HEK293 (cell line): ENCODE data around the gene COQ7.

Source experiments
- BCL11A ChIP-seq: fragments of 450-650 bp; formaldehyde crosslinking; IDR thresholded peaks from 2 replicates; pipeline ENCODE4 v1.5.1; 2016; ENCODE audit warnings: low read depth, missing biosample characterization, missing genetic modification characterization
- MZF1 ChIP-seq: fragments of 450-650 bp; formaldehyde crosslinking; IDR thresholded peaks from 2 replicates; pipeline ENCODE4 v1.5.1; 2017; ENCODE audit warnings: missing biosample characterization, missing genetic modification characterization, borderline replicate concordance
- RBAK ChIP-seq: fragments of 450-650 bp; formaldehyde crosslinking; IDR thresholded peaks from 2 replicates; pipeline ENCODE4 v1.5.1; 2016; ENCODE audit warnings: missing biosample characterization, missing genetic modification characterization
- REST ChIP-seq: fragments of 450-650 bp; formaldehyde crosslinking; IDR thresholded peaks from 2 replicates; pipeline ENCODE4 v1.5.1; 2016; ENCODE audit warnings: missing biosample characterization, missing genetic modification characterization
- SALL2 ChIP-seq: fragments of 450-650 bp; formaldehyde crosslinking; IDR thresholded peaks from 2 replicates; pipeline ENCODE4 v1.5.0; 2017; ENCODE audit warnings: missing biosample characterization, mild to moderate bottlenecking, missing genetic modification characterization, borderline replicate concordance
- WT1 ChIP-seq: fragments of 450-650 bp; formaldehyde crosslinking; IDR thresholded peaks from 2 replicates; pipeline ENCODE4 v1.5.1; 2016; ENCODE audit warnings: missing biosample characterization, missing genetic modification characterization
- ZBTB10 ChIP-seq: fragments of 450-650 bp; formaldehyde crosslinking; IDR thresholded peaks from 2 replicates; pipeline ENCODE4 v1.5.1; 2016; ENCODE audit warnings: missing biosample characterization, missing genetic modification characterization
- ZBTB7A ChIP-seq: fragments of 450-650 bp; formaldehyde crosslinking; IDR thresholded peaks from 2 replicates; pipeline ENCODE4 v1.5.1; 2016; ENCODE audit warnings: low read depth, missing biosample characterization, missing genetic modification characterization
- ZFP37 ChIP-seq: fragments of 450-650 bp; formaldehyde crosslinking; IDR thresholded peaks from 2 replicates; pipeline ENCODE4 v1.5.1; 2016; ENCODE audit warnings: missing biosample characterization, missing genetic modification characterization
- ZNF138 ChIP-seq: fragments of 450-650 bp; formaldehyde crosslinking; IDR thresholded peaks from 2 replicates; pipeline ENCODE4 v1.5.1; 2016; ENCODE audit warnings: missing biosample characterization, missing genetic modification characterization, borderline replicate concordance
- ZNF146 ChIP-seq: fragments of 450-650 bp; formaldehyde crosslinking; IDR thresholded peaks from 2 replicates; pipeline ENCODE4 v1.5.1; 2016; ENCODE audit warnings: missing biosample characterization, missing genetic modification characterization
- ZNF169 ChIP-seq: fragments of 450-650 bp; formaldehyde crosslinking; IDR thresholded peaks from 2 replicates; pipeline ENCODE4 v1.5.1; 2016; ENCODE audit warnings: missing biosample characterization, missing genetic modification characterization
- ZNF175 ChIP-seq: fragments of 450-650 bp; formaldehyde crosslinking; IDR thresholded peaks from 2 replicates; pipeline ENCODE4 v1.5.1; 2016; ENCODE audit warnings: missing biosample characterization, missing genetic modification characterization
- ZNF19 ChIP-seq: fragments of 450-650 bp; formaldehyde crosslinking; IDR thresholded peaks from 2 replicates; pipeline ENCODE4; 2016; ENCODE audit warnings: missing biosample characterization, missing genetic modification characterization, low read depth
- ZNF2 ChIP-seq: fragments of 450-650 bp; formaldehyde crosslinking; IDR thresholded peaks from 2 replicates; pipeline ENCODE4 v1.5.1; 2016; ENCODE audit warnings: missing biosample characterization, missing genetic modification characterization
- ZNF221 ChIP-seq: fragments of 450-650 bp; formaldehyde crosslinking; IDR thresholded peaks from 2 replicates; pipeline ENCODE4 v1.5.1; 2017; ENCODE audit warnings: missing biosample characterization, missing genetic modification characterization, borderline replicate concordance
- ZNF26 ChIP-seq: fragments of 450-650 bp; formaldehyde crosslinking; IDR thresholded peaks from 2 replicates; pipeline ENCODE4 v1.5.1; 2016; ENCODE audit warnings: missing biosample characterization, missing genetic modification characterization
- ZNF292 ChIP-seq: fragments of 450-650 bp; formaldehyde crosslinking; IDR thresholded peaks from 2 replicates; pipeline ENCODE4 v1.5.1; 2016; ENCODE audit warnings: low read depth, missing biosample characterization, missing genetic modification characterization, borderline replicate concordance
- ZNF341 ChIP-seq: fragments of 450-650 bp; formaldehyde crosslinking; IDR thresholded peaks from 2 replicates; pipeline ENCODE4; 2016; ENCODE audit warnings: low read depth, missing biosample characterization, missing genetic modification characterization
- ZNF394 ChIP-seq: fragments of 450-650 bp; formaldehyde crosslinking; IDR thresholded peaks from 2 replicates; pipeline ENCODE4 v1.5.1; 2016; ENCODE audit warnings: missing biosample characterization, missing genetic modification characterization, mild to moderate bottlenecking, moderate library complexity, borderline replicate concordance
- ZNF398 ChIP-seq: fragments of 450-650 bp; formaldehyde crosslinking; IDR thresholded peaks from 2 replicates; pipeline ENCODE4 v1.5.1; 2017; ENCODE audit warnings: missing biosample characterization, missing genetic modification characterization
- ZNF423 ChIP-seq: fragments of 450-650 bp; formaldehyde crosslinking; IDR thresholded peaks from 2 replicates; pipeline ENCODE4 v1.5.1; 2016; ENCODE audit warnings: missing biosample characterization, missing genetic modification characterization
- ZNF473 ChIP-seq: fragments of 450-650 bp; formaldehyde crosslinking; IDR thresholded peaks from 2 replicates; pipeline ENCODE4 v1.5.1; 2017; ENCODE audit warnings: missing biosample characterization, missing genetic modification characterization
- ZNF626 ChIP-seq: fragments of 450-650 bp; sonication (Bioruptor Pico); formaldehyde crosslinking; IDR thresholded peaks from 2 replicates; pipeline ENCODE4 v1.5.1; 2018; ENCODE audit warnings: missing biosample characterization, missing genetic modification characterization, inconsistent platforms
- ZNF629 ChIP-seq: fragments of 450-650 bp; formaldehyde crosslinking; IDR thresholded peaks from 2 replicates; pipeline ENCODE4 v1.5.1; 2017; ENCODE audit warnings: missing biosample characterization, missing genetic modification characterization
- ZNF692 ChIP-seq: fragments of 450-650 bp; formaldehyde crosslinking; IDR thresholded peaks from 2 replicates; pipeline ENCODE4 v1.5.1; 2016; ENCODE audit warnings: missing biosample characterization, missing genetic modification characterization
- ZNF777 ChIP-seq: fragments of 450-650 bp; formaldehyde crosslinking; IDR thresholded peaks from 2 replicates; pipeline ENCODE4 v1.5.1; 2017; ENCODE audit warnings: missing biosample characterization, missing genetic modification characterization, borderline replicate concordance

Gene COQ7

GRCh38 chr16:19113577-19114358, 46.4 kb downstream of the COQ7 start, which contains the start of gene ITPRIPL2 (continued):
- TF ChIP-seq ZNF777 (tag by site-specific recombination) (0 out of 2 replicates have a peak, but pooled peaks have one; percentile 38), ZNF341 (peak; percentile 97), ZNF473 (tag by site-specific recombination) (no peak), ZBTB7A (tag by site-specific recombination) (no peak), BCL11A (tag by site-specific recombination) (no peak), ZNF175 (tag by site-specific recombination) (no peak), ZNF292 (no peak), SALL2 (no peak), ZNF626 (tag by site-specific recombination) (no peak), ZBTB10 (no peak), ZNF19 (tag by site-specific recombination) (no peak), ZNF221 (tag by site-specific recombination) (no peak), ZNF138 (no peak), RBAK (tag by site-specific recombination) (no peak), ZNF146 (tag by site-specific recombination) (no peak), ZNF169 (tag by site-specific recombination) (no peak), ZNF398 (tag by site-specific recombination) (peak; percentile 77), ZFP37 (no peak), ZNF26 (tag by site-specific recombination) (no peak), ZNF629 (tag by site-specific recombination) (peak; percentile 34), ZNF2 (0 out of 2 replicates have a peak, but pooled peaks have one; percentile 43), ZNF423 (tag by site-specific recombination) (no peak), MZF1 (no peak), WT1 (tag by site-specific recombination) (peak; percentile 57), REST (tag by site-specific recombination) (no peak), ZNF394 (tag by site-specific recombination) (peak; percentile 46), ZNF692 (peak; percentile 77)
